Mucosa of rectum (tissue), 2 donors: ENCODE measurements around the gene ZNF275.

Source experiments
- H3K27ac ChIP-seq, 2 donors: one replicate each; pipeline ENCODE4 v1.7.0; 2013; ENCODE audit warnings: inconsistent platforms in 2 of 2, low read depth in 2 of 2, low read length in 2 of 2
- H3K27me3 ChIP-seq, 2 donors: one replicate each; pipeline ENCODE4 v1.7.0; 2013; ENCODE audit warnings: low read length in 2 of 2; ENCODE audit not compliant: control insufficient read depth in 2 of 2, insufficient read depth in 2 of 2
- H3K36me3 ChIP-seq, 2 donors: one replicate each; pipeline ENCODE4 v1.7.0; 2013; ENCODE audit warnings: low read length in 2 of 2; ENCODE audit not compliant: control insufficient read depth in 2 of 2, insufficient read depth in 2 of 2
- H3K4me1 ChIP-seq, 2 donors: one replicate each; pipeline ENCODE4 v1.7.0; 2013; ENCODE audit warnings: low read length in 2 of 2, mild to moderate bottlenecking in 1 of 2; ENCODE audit not compliant: control insufficient read depth in 2 of 2, insufficient read depth in 2 of 2
- H3K4me3 ChIP-seq, 2 donors: one replicate each; pipeline ENCODE4 v1.7.0; 2013; ENCODE audit warnings: low read length in 2 of 2
- H3K9ac ChIP-seq, 2 donors: one replicate each; pipeline ENCODE4 v1.7.0; 2013; ENCODE audit warnings: low read length in 2 of 2, low read depth in 1 of 2, mild to moderate bottlenecking in 1 of 2
- H3K9me3 ChIP-seq, 2 donors: one replicate each; pipeline ENCODE4 v1.7.0; 2013; ENCODE audit warnings: low read length in 2 of 2; ENCODE audit not compliant: control insufficient read depth in 2 of 2
- donor health status: healthy.
- donor health status: Normal muscosa, but diverticular disease.

Gene ZNF275

DNA sequence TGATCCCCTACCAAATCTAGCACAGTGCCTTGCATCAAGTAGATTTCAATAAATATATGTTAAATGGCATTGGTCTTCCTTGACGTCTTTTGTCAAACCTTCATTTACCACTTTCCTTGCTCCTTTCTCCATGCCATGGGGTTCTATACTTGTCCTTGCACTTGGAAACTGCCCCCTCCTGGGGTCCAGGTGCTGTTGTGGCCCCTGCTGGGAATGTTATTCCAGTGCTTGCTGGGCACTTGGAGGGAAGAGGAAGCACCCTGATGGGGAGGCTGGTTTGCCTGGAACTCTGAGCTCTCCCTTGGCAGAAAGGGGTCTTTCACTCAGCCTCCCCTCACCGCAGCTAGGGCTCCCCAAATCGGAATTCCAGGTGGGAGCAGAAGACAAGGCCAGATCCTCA, 18.9 kb downstream of the ZNF275 start:
- Histone ChIP-seq H3K4me3 (no peak overlapping the region), H3K4me1 (no peaks in the 10 kb centered on the region), H3K27me3 (no peaks in the 10 kb centered on the region), H3K9me3 (no peaks in the 10 kb centered on the region), H3K27ac (no peak overlapping the region), H3K36me3 (peaks cover 0 to 8% of the 10 kb centered on the region in 2 donors), H3K9ac (no peak overlapping the region)

- Histone ChIP-seq H3K27ac (no peak overlapping the region), H3K4me1 (no peaks in the 10 kb centered on the region), H3K9me3 (no peaks in the 10 kb centered on the region), H3K36me3 (peaks cover 0 to 5% of the 10 kb centered on the region in 2 donors), H3K27me3 (no peaks in the 10 kb centered on the region), H3K9ac (no peak overlapping the region), H3K4me3 (no peak overlapping the region)
These were observed 19.5 kb downstream of the ZNF275 start for GRCh38 chrX:153353416-153353815.

DNA sequence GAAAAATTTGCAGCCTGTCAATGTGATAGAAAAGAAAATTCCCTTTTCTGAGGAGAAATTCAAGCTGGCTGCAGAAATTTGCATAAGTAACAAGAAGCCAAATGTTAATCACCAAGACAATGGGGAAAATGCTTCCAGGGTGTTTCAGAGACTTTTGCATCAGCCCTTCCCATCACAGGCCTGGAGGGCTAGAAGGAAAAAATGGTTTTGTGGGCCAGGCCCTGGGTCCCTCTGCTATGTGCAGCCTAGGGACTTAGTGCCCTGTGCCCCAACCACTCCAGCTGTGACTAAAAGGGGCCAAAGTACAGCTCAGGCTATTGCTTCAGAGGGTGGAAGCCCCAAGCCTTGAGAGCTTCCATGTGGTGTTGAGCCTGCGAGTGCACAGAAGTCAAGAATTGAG, 23.9 kb downstream of the ZNF275 start:
- no peaks in the 10 kb centered on the region for H3K36me3 ChIP-seq
- H3K4me3 ChIP-seq, result no peak overlapping the region
- H3K4me1 ChIP-seq, result no peaks in the 10 kb centered on the region
- no peaks in the 10 kb centered on the region for H3K27me3 ChIP-seq
- H3K9me3 ChIP-seq, result peaks cover 0 to 2% of the 10 kb centered on the region in 2 donors
- no peak overlapping the region for H3K27ac ChIP-seq
- H3K9ac ChIP-seq, result no peak overlapping the region

- Histone ChIP-seq H3K4me1 (no peaks in the 10 kb centered on the region), H3K27me3 (no peaks in the 10 kb centered on the region), H3K9me3 (peaks cover 0 to 2% of the 10 kb centered on the region in 2 donors), H3K9ac (no peak overlapping the region), H3K27ac (no peak overlapping the region), H3K4me3 (no peak overlapping the region), H3K36me3 (no peaks in the 10 kb centered on the region)
These were observed 27.9 kb downstream of the ZNF275 start for GRCh38 chrX:153361781-153362397.

DNA sequence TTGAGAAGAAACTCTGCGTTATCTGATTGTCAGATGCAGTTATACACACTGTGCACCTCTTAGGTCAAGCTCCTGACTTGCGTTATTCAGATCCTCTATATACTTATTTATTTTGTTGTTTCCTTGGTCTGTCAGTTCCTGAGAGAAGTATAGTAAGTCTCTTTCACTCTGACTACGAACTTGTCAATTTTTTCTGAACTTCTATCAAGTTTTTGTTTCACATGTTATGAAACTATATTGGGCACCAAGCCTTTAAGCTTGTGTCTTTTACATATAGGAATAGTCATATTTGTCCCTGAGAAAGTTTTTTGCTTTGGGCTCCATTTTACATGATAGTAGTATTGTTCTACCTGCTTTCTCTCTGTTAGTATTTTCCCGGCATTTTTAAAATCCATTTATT, 31.7 kb downstream of the ZNF275 start:
- Histone ChIP-seq H3K4me1 (no peaks in the 10 kb centered on the region), H3K27me3 (no peaks in the 10 kb centered on the region), H3K4me3 (no peak overlapping the region), H3K9me3 (no peaks in the 10 kb centered on the region), H3K27ac (no peak overlapping the region), H3K36me3 (no peaks in the 10 kb centered on the region), H3K9ac (no peak overlapping the region)

GRCh38 chrX:153366119-153366518, 32.2 kb downstream of the ZNF275 start:
- H3K36me3 ChIP-seq, result no peaks in the 10 kb centered on the region
- H3K27me3 ChIP-seq, result no peaks in the 10 kb centered on the region
- no peak overlapping the region for H3K9ac ChIP-seq
- no peaks in the 10 kb centered on the region for H3K4me1 ChIP-seq
- H3K4me3 ChIP-seq, result no peak overlapping the region
- H3K27ac ChIP-seq, result no peak overlapping the region
- no peaks in the 10 kb centered on the region for H3K9me3 ChIP-seq

DNA sequence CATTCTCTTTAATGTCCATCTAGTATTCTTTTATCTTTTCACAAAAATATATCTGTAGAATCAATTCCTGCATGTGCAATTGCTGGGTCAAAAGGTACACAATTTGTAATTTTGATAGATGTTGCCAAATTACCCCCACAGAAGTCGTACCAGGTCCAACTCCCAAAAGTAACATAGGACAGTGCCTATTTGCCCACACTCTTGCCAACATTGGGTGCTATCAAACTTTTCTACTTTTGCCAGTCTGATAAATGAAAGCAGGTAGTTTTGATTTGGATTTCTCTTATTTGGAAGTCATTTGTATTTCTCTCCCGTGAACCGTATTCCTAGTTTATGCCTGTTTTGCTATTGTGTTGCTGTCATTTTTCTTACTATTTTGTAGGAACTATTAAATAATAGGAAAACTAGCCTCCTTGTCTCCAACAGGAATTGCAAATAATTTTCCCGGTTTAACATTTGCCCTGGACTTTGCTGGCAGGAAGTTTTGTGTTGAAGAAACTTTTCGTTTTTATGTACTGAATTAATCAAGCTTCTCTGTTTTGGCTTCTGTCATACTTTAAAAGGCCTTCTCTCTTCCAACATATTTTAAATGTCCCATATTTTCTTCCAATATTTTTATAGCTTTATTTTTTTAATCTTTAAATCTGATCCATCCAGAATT, 33.1 kb downstream of the ZNF275 start:
- no peak overlapping the region for H3K4me3 ChIP-seq
- H3K27me3 ChIP-seq, result no peaks in the 10 kb centered on the region
- H3K9ac ChIP-seq, result no peak overlapping the region
- no peaks in the 10 kb centered on the region for H3K36me3 ChIP-seq
- no peaks in the 10 kb centered on the region for H3K4me1 ChIP-seq
- no peak overlapping the region for H3K27ac ChIP-seq
- no peaks in the 10 kb centered on the region for H3K9me3 ChIP-seq

DNA sequence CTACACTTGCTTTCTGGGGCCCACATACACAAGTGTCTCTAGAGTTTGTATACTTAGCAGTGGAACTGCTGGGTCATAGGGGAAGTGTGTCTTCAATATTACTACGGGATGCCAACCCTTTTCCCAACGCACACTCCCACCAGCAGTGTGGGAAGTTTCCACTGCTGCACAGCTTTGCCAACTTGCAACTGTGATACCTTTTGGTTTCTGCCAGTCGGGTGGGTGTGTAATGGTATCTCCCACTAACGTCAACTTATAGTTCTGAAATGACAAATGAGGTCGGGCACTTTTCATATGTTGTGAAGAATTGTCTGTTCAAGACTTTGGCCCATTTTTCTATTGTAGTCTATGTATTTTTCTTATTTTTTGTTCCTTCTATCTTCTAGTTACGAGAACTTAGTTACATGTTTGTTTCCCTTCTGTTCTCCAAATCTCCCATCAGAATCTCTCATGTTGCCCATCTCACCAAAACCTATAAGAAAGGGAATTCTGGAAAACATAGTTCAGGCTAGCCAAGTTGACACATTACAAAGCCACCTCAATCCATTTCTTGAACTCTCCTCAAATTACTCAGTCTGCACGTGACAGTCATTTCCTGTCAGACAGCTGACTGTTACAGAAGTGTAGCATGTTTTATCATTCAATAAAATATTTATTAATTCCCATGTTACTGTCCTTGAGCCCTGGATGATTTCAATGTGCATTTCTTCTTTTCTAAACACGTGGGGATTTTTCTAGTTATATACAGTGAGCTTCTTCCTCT, 36.5 kb downstream of the ZNF275 start:
- no peak overlapping the region for H3K4me3 ChIP-seq
- H3K4me1 ChIP-seq, result no peaks in the 10 kb centered on the region
- no peaks in the 10 kb centered on the region for H3K9me3 ChIP-seq
- no peak overlapping the region for H3K9ac ChIP-seq
- no peak overlapping the region for H3K27ac ChIP-seq
- H3K27me3 ChIP-seq, result peaks cover 0 to 3% of the 10 kb centered on the region in 2 donors
- H3K36me3 ChIP-seq, result no peaks in the 10 kb centered on the region

GRCh38 chrX:153371256-153371655, 37.3 kb downstream of the ZNF275 start:
- Histone ChIP-seq H3K9me3 (no peaks in the 10 kb centered on the region), H3K4me3 (no peak overlapping the region), H3K27me3 (peaks cover 0 to 3% of the 10 kb centered on the region in 2 donors), H3K9ac (no peak overlapping the region), H3K36me3 (no peaks in the 10 kb centered on the region), H3K4me1 (no peaks in the 10 kb centered on the region), H3K27ac (no peak overlapping the region)

GRCh38 chrX:153372949-153373348, 39.0 kb downstream of the ZNF275 start:
- no peaks in the 10 kb centered on the region for H3K36me3 ChIP-seq
- H3K9ac ChIP-seq, result no peak overlapping the region
- H3K4me3 ChIP-seq, result no peak overlapping the region
- H3K27me3 ChIP-seq, result peaks cover 0 to 3% of the 10 kb centered on the region in 2 donors
- H3K4me1 ChIP-seq, result no peaks in the 10 kb centered on the region
- H3K27ac ChIP-seq, result no peak overlapping the region
- no peaks in the 10 kb centered on the region for H3K9me3 ChIP-seq
